ENCODE results near the gene OR2A14. TPM values are rescaled to one million over a fixed set of nuclear protein-coding genes. Genes with fewer than 3 reads are reported as not detected.
"Not testable (repeated sequence)": the region's sequence is repeated elsewhere in the genome, so short reads cannot be mapped to it uniquely, and the experiment has no call there.

The OR2A14 gene
- total RNA-seq, 2 donors from 2014 or later = not detected

GRCh38 chr7:144158861-144159260, 35.9 kb downstream of the OR2A14 start:
- no peak for TF ChIP-seq CTCF (IDR thresholded peaks at IDR 0.05)
- Histone ChIP-seq H3K27me3 (no peaks in the 10 kb centered on the region), H3K4me1 (no peaks in the 10 kb centered on the region), H3K4me3 (no peak overlapping the region), H3K9me3 (no peaks in the 10 kb centered on the region), H3K27ac (no peak overlapping the region), H3K36me3 (no peaks in the 10 kb centered on the region)
- no peak for DNase-seq (ENCODE audit: low spot score)

- no peak for TF ChIP-seq CTCF (IDR thresholded peaks at IDR 0.05)
Observed at GRCh38 chr7:144164784-144165183, 41.8 kb downstream of the OR2A14 start.

GRCh38 chr7:144171594-144172350, 48.8 kb downstream of the OR2A14 start:
- H3K4me1 ChIP-seq; H3K27me3 ChIP-seq; H3K27ac ChIP-seq; H3K9me3 ChIP-seq; H3K4me3 ChIP-seq; DNase-seq (ENCODE audit: low spot score); H3K36me3 ChIP-seq: not testable (repeated sequence)

More at GRCh38 chr7:144164784-144165183, 41.8 kb downstream of the OR2A14 start:
- H3K4me3 ChIP-seq = no peak overlapping the region
- DNase-seq (ENCODE audit: low spot score) = no peak
- H3K27ac ChIP-seq = no peak overlapping the region
- H3K9me3 ChIP-seq = no peaks in the 10 kb centered on the region
- no peaks in the 10 kb centered on the region for H3K36me3 ChIP-seq
- no peaks in the 10 kb centered on the region for H3K27me3 ChIP-seq
- H3K4me1 ChIP-seq = no peaks in the 10 kb centered on the region

- no peaks in the 10 kb centered on the region for H3K36me3 ChIP-seq
- H3K4me1 ChIP-seq = no peaks in the 10 kb centered on the region
- no peak overlapping the region for H3K4me3 ChIP-seq
- no peak for DNase-seq (ENCODE audit: low spot score)
- H3K27ac ChIP-seq = no peak overlapping the region
- TF ChIP-seq CTCF (IDR thresholded peaks at IDR 0.05) = no peak
- H3K9me3 ChIP-seq = no peaks in the 10 kb centered on the region
- no peaks in the 10 kb centered on the region for H3K27me3 ChIP-seq
Observed at GRCh38 chr7:144174613-144175012, 51.6 kb downstream of the OR2A14 start.

GRCh38 chr7:144178380-144179164, 55.6 kb downstream of the OR2A14 start:
- H3K9me3 ChIP-seq; H3K4me1 ChIP-seq; H3K36me3 ChIP-seq; H3K4me3 ChIP-seq; H3K27ac ChIP-seq; DNase-seq (ENCODE audit: low spot score); H3K27me3 ChIP-seq: not testable (repeated sequence)
- TF ChIP-seq CTCF (IDR thresholded peaks at IDR 0.05) = peak in 1 of 2 donors; percentile 55

GRCh38 chr7:144179165-144179479, 56.1 kb downstream of the OR2A14 start:
- not testable (repeated sequence) for H3K27ac ChIP-seq; H3K27me3 ChIP-seq; H3K4me3 ChIP-seq; H3K4me1 ChIP-seq; H3K36me3 ChIP-seq; DNase-seq (ENCODE audit: low spot score); H3K9me3 ChIP-seq

Other genes with a start within 250 kb of the OR2A14 start
- 10 to 100 TPM; 27.9 to 32.1 TPM for gene TCAF1, start 221.0 kb upstream of the OR2A14 start, total RNA-seq
- gene OR2F2, start 187.9 kb upstream of the OR2A14 start, total RNA-seq = not detected
- not detected for gene OR2F1, start 168.3 kb upstream of the OR2A14 start, total RNA-seq
- gene OR6B1, start 122.9 kb upstream of the OR2A14 start, total RNA-seq = not detected
- gene OR2A5, start 74.2 kb upstream of the OR2A14 start, total RNA-seq = not detected
- not detected for gene OR2A25, start 53.4 kb upstream of the OR2A14 start, total RNA-seq
- not detected for gene OR2A12, start 36.9 kb upstream of the OR2A14 start, total RNA-seq
- gene OR2A2, start 13.6 kb upstream of the OR2A14 start, total RNA-seq = not detected
- under 1 TPM; 0.59 to 0.90 TPM for gene CTAGE4, start 60.3 kb downstream of the OR2A14 start, total RNA-seq
- 1 to 10 TPM; 1.7 TPM for gene ARHGEF35, start 72.7 kb downstream of the OR2A14 start, total RNA-seq
- gene OR2A42, start 116.4 kb downstream of the OR2A14 start, total RNA-seq = under 1 TPM; 0.11 to 0.39 TPM
- gene OR2A7, start 141.6 kb downstream of the OR2A14 start, total RNA-seq = 1 to 10 TPM in 1 of 2 donors, under 1 TPM in 1; 0.94 to 2.7 TPM
- 1 to 10 TPM in 1 of 2 donors, not detected in 1; 1.2 TPM for gene CTAGE8, start 146.1 kb downstream of the OR2A14 start, total RNA-seq
- gene OR2A1, start 189.2 kb downstream of the OR2A14 start, total RNA-seq = under 1 TPM in 1 of 2 donors, not detected in 1; 0.28 TPM
- gene ARHGEF5, start 232.2 kb downstream of the OR2A14 start, total RNA-seq = 1 to 10 TPM; 4.7 to 5.0 TPM